Erythroblast (primary cell): ENCODE results near the gene BTBD16.

Experiments used
- GATA1 ChIP-seq: IDR thresholded peaks from 2 replicates; pipeline ENCODE4 v1.6.1; 2011; ENCODE audit warnings: low read depth, mild to moderate bottlenecking, control low read depth, low read length, moderate library complexity
- POLR2A ChIP-seq: IDR thresholded peaks from 2 replicates; pipeline ENCODE4 v1.6.1; 2011; ENCODE audit warnings: mild to moderate bottlenecking, low read length

GRCh38 chr10:122361046-122361445, 90.0 kb downstream of the BTBD16 start:
- TF ChIP-seq GATA1 (no peak), POLR2A (no peak)
